Lower lobe of right lung (tissue), 2 donors: ENCODE results near the gene FHIT. TPM values are rescaled to one million over a fixed set of nuclear protein-coding genes. Genes with fewer than 3 reads are reported as not detected.

Source experiments
- ATAC-seq, 2 donors: fragments of 200-7000 bp; cut with Tn5 transposase; one replicate each; pipeline ENCODE4 v1.9.1; 2020 to 2022; ENCODE audit warnings: mild to moderate bottlenecking in 2 of 2, moderate library complexity in 2 of 2
- DNase-seq: peaks from one replicate; pipeline ENCODE4 v3.0.0-alpha.2; 2020
- H3K27ac ChIP-seq: fragments of 200-600 bp; one replicate; pipeline ENCODE4 v1.8.0; 2022
- H3K27me3 ChIP-seq: fragments of 200-600 bp; one replicate; pipeline ENCODE4 v1.8.0; 2022; ENCODE audit warnings: low read depth
- H3K36me3 ChIP-seq: fragments of 200-600 bp; one replicate; pipeline ENCODE4 v1.8.0; 2022; ENCODE audit warnings: mild to moderate bottlenecking
- H3K4me1 ChIP-seq: fragments of 200-600 bp; one replicate; pipeline ENCODE4 v1.8.0; 2022
- H3K4me3 ChIP-seq: fragments of 200-600 bp; one replicate; pipeline ENCODE4 v1.8.0; 2022; ENCODE audit warnings: mild to moderate bottlenecking
- H3K9me3 ChIP-seq: fragments of 200-600 bp; one replicate; pipeline ENCODE4 v1.8.0; 2022
- CTCF ChIP-seq: fragments of 200-600 bp; IDR thresholded peaks from one replicate; pipeline ENCODE4 v1.8.0; 2022; ENCODE audit warnings: antibody characterized with exemption, mild to moderate bottlenecking
- intact Hi-C: fragments of 100-400 bp; cut with DNase I; formaldehyde crosslinking; loops from one replicate; pipeline ENCODE4 v1.11.0; 2022
- total RNA-seq: library from RNA; stranded (reverse); fragmentation: NEBNext Ultra II Directional; extraction: Animal tissue kit (Norgen Biotek cat#: 25700); gene quantifications from one replicate; pipeline ENCODE4 v1.2.1, GENCODE V29; 2021
- donor health status: DM: no; HTN: yes; CAD: no; lungs with severe emphysema.

The FHIT gene
- total RNA-seq, 1 donor from 2014 or later, result 10.3 TPM

GRCh38 chr3:60343831-60344230 lies 907.4 kb downstream of the FHIT start:
- H3K9me3 ChIP-seq, result no peaks in the 10 kb centered on the region
- H3K4me3 ChIP-seq, result no peak overlapping the region
- no peak for TF ChIP-seq CTCF
- H3K4me1 ChIP-seq, result no peaks in the 10 kb centered on the region
- no peaks in the 10 kb centered on the region for H3K27me3 ChIP-seq
- no peak for DNase-seq
- H3K27ac ChIP-seq, result no peak overlapping the region
- intact Hi-C loops, result no loop called here
- H3K36me3 ChIP-seq, result no peaks in the 10 kb centered on the region
- ATAC-seq, result no peak

- Histone ChIP-seq H3K4me3 (no peak overlapping the region), H3K36me3 (no peaks in the 10 kb centered on the region), H3K9me3 (no peaks in the 10 kb centered on the region), H3K27ac (no peak overlapping the region), H3K27me3 (no peaks in the 10 kb centered on the region), H3K4me1 (no peaks in the 10 kb centered on the region)
- no peak for TF ChIP-seq CTCF
- ATAC-seq (no peak), DNase-seq (no peak)
- intact Hi-C loops, result no loop called here
Measured at GRCh38 chr3:60339304-60339703, 911.9 kb downstream of the FHIT start.

GRCh38 chr3:60337421-60337820 lies 913.8 kb downstream of the FHIT start:
- DNase-seq (no peak), ATAC-seq (no peak)
- no peak overlapping the region for H3K27ac ChIP-seq
- no peaks in the 10 kb centered on the region for H3K4me1 ChIP-seq
- no peak for TF ChIP-seq CTCF
- intact Hi-C loops, result no loop called here
- no peaks in the 10 kb centered on the region for H3K36me3 ChIP-seq
- no peak overlapping the region for H3K4me3 ChIP-seq
- no peaks in the 10 kb centered on the region for H3K27me3 ChIP-seq
- no peaks in the 10 kb centered on the region for H3K9me3 ChIP-seq

GRCh38 chr3:60336061-60336460 lies 915.2 kb downstream of the FHIT start:
- H3K9me3 ChIP-seq, result no peaks in the 10 kb centered on the region
- H3K36me3 ChIP-seq, result no peaks in the 10 kb centered on the region
- TF ChIP-seq CTCF, result no peak
- H3K27me3 ChIP-seq, result no peaks in the 10 kb centered on the region
- H3K27ac ChIP-seq, result no peak overlapping the region
- intact Hi-C loops, result no loop called here
- H3K4me3 ChIP-seq, result no peak overlapping the region
- DNase-seq (no peak), ATAC-seq (no peak)
- no peaks in the 10 kb centered on the region for H3K4me1 ChIP-seq

GRCh38 chr3:60333710-60334109 lies 917.5 kb downstream of the FHIT start:
- no peak overlapping the region for H3K27ac ChIP-seq
- no peak overlapping the region for H3K4me3 ChIP-seq
- DNase-seq (no peak), ATAC-seq (no peak)
- no peaks in the 10 kb centered on the region for H3K4me1 ChIP-seq
- intact Hi-C loops, result no loop called here
- no peaks in the 10 kb centered on the region for H3K9me3 ChIP-seq
- H3K36me3 ChIP-seq, result no peaks in the 10 kb centered on the region
- no peak for TF ChIP-seq CTCF
- no peaks in the 10 kb centered on the region for H3K27me3 ChIP-seq

GRCh38 chr3:60330107-60330506 lies 921.1 kb downstream of the FHIT start:
- no peaks in the 10 kb centered on the region for H3K9me3 ChIP-seq
- no peak for TF ChIP-seq CTCF
- no peaks in the 10 kb centered on the region for H3K36me3 ChIP-seq
- DNase-seq, result no peak
- intact Hi-C loops, result no loop called here
- no peaks in the 10 kb centered on the region for H3K27me3 ChIP-seq
- H3K27ac ChIP-seq, result no peak overlapping the region
- no peak for ATAC-seq
- H3K4me1 ChIP-seq, result no peaks in the 10 kb centered on the region
- H3K4me3 ChIP-seq, result no peak overlapping the region
